H1 (cell line): ENCODE results near the gene RNF144A. TPM values are rescaled to one million over a fixed set of nuclear protein-coding genes. Genes with fewer than 3 reads are reported as not detected.

Source experiments
- CTCF ChIA-PET: fragments of 300-600 bp; sonication (Branson Sonifier 250); formaldehyde crosslinking; loops from one replicate; lab custom pipeline; 2021; ENCODE audit not compliant: partially characterized antibody; lab: Charles Lee
- POLR2A ChIA-PET: fragments of 300-600 bp; sonication (Branson Sonifier 250); formaldehyde crosslinking; loops from one replicate; lab custom pipeline; 2021; ENCODE audit warnings: inconsistent platforms; ENCODE audit not compliant: partially characterized antibody; lab: Charles Lee
- DNase-seq, 2 experiments: peaks; one replicate each; pipeline versions ENCODE4 v3.0.0 to v3.0.0-alpha.2; 2010 to 2022; ENCODE audit warnings: low spot score in 2 of 2, low read depth in 1 of 2, mixed read lengths in 1 of 2
- FAIRE-seq: peaks from 2 replicates; lab custom pipeline; 2011; peaks lifted over from hg19 to GRCh38; lab: Jason Lieb, UNC
- H2AFZ ChIP-seq: 2 replicates; pipeline ENCODE4 v1.8.1; 2012; ENCODE audit warnings: low read length, inconsistent platforms
- H2AK5ac ChIP-seq: 2 replicates; pipeline ENCODE4 v1.6.1; 2013; ENCODE audit warnings: low read depth, low read length
- H2BK120ac ChIP-seq: replicated peaks from 2 replicates; pipeline ENCODE3; 2013; ENCODE audit warnings: low read depth, low read length, inconsistent platforms
- H2BK12ac ChIP-seq: 2 replicates; pipeline ENCODE4 v1.6.1; 2013; ENCODE audit warnings: low read depth, low read length
- H2BK15ac ChIP-seq: 2 replicates; pipeline ENCODE4 v1.6.1; 2013; ENCODE audit warnings: low read length
- H2BK20ac ChIP-seq: 2 replicates; pipeline ENCODE4 v1.6.1; 2013; ENCODE audit warnings: low read length
- H2BK5ac ChIP-seq: 2 replicates; pipeline ENCODE4 v1.6.1; 2013; ENCODE audit warnings: low read depth, low read length
- H3K14ac ChIP-seq: 2 replicates; pipeline ENCODE4 v1.6.1; 2013; ENCODE audit warnings: inconsistent platforms; ENCODE audit not compliant: insufficient read length
- H3K18ac ChIP-seq: 2 replicates; pipeline ENCODE4 v1.6.1; 2013; ENCODE audit warnings: low read length; ENCODE audit errors: extremely low read depth
- H3K23ac ChIP-seq: 2 replicates; pipeline ENCODE4 v1.6.1; 2013; ENCODE audit warnings: inconsistent platforms; ENCODE audit not compliant: insufficient read length
- H3K23me2 ChIP-seq: 2 replicates; pipeline ENCODE4 v1.6.1; 2013; ENCODE audit warnings: low read depth, low read length
- H3K27ac ChIP-seq: 2 replicates; pipeline ENCODE4 v1.6.1; 2011; ENCODE audit warnings: low read depth, low read length, inconsistent platforms
- H3K27me3 ChIP-seq, 4 experiments: replicated peaks in 1 of 4; 1 replicate in 1 of 4; 2 replicates in 3 of 4; pipeline versions ENCODE4 v1.6.1 to v1.8.1; 2011 to 2013; ENCODE audit warnings: low read length in 3 of 4, mild to moderate bottlenecking in 3 of 4, inconsistent platforms in 2 of 4, mixed read lengths in 2 of 4, moderate library complexity in 1 of 4; ENCODE audit not compliant: control insufficient read depth in 3 of 4, insufficient read depth in 3 of 4; ENCODE audit errors: extremely low read depth in 1 of 4
- H3K36me3 ChIP-seq, 4 experiments: 2 replicates each; pipeline versions ENCODE4 v1.6.1 to v1.8.1; 2011 to 2013; ENCODE audit warnings: mild to moderate bottlenecking in 4 of 4, low read length in 3 of 4, moderate library complexity in 2 of 4, control low read depth in 1 of 4, inconsistent platforms in 1 of 4; ENCODE audit not compliant: insufficient read depth in 4 of 4, control insufficient read depth in 2 of 4
- H3K4ac ChIP-seq: replicated peaks from 2 replicates; pipeline ENCODE3; 2013; ENCODE audit warnings: low read length, low read depth, mixed read lengths, inconsistent platforms; ENCODE audit not compliant: insufficient read length
- H3K4me1 ChIP-seq, 4 experiments: replicated peaks in 1 of 4; 1 replicate in 1 of 4; 2 replicates in 3 of 4; pipeline versions ENCODE4 v1.6.1 to v1.8.1; 2011 to 2013; ENCODE audit warnings: low read length in 3 of 4, inconsistent platforms in 2 of 4, mixed read lengths in 1 of 4; ENCODE audit not compliant: insufficient read depth in 4 of 4, control insufficient read depth in 3 of 4
- H3K4me2 ChIP-seq, 2 experiments: 2 replicates each; pipeline versions ENCODE4 v1.6.1 to v1.8.1; 2011 to 2013; ENCODE audit warnings: low read depth in 2 of 2, low read length in 2 of 2, control low read depth in 1 of 2, inconsistent platforms in 1 of 2, mild to moderate bottlenecking in 1 of 2; ENCODE audit not compliant: insufficient read depth in 1 of 2
- H3K4me3 ChIP-seq, 4 experiments: fragments of 200-600, 300-600 bp in 1 of 4; sonication (generic), shearing (Covaris generic), sonication (Bioruptor Twin) in 1 of 4; 2 replicates each; pipeline versions ENCODE4 v1.5.1 to v1.8.1; 2011 to 2016; ENCODE audit warnings: low read length in 4 of 4, low read depth in 3 of 4, control low read depth in 2 of 4, inconsistent platforms in 2 of 4, mild to moderate bottlenecking in 2 of 4, mixed read lengths in 1 of 4, moderate library complexity in 1 of 4; ENCODE audit not compliant: insufficient read depth in 2 of 4; ENCODE audit errors: extremely low read depth in 1 of 4
- H3K56ac ChIP-seq: replicated peaks from 2 replicates; pipeline ENCODE3; 2013; ENCODE audit warnings: low read depth, mild to moderate bottlenecking, mixed read lengths, low read length, inconsistent platforms; ENCODE audit not compliant: insufficient read length
- H3K79me1 ChIP-seq: 2 replicates; pipeline ENCODE4 v1.6.1; 2013; ENCODE audit warnings: low read depth, low read length, control low read depth
- H3K79me2 ChIP-seq, 2 experiments: 2 replicates each; pipeline versions ENCODE4 v1.6.1 to v1.8.1; 2012 to 2013; ENCODE audit warnings: low read length in 2 of 2, mild to moderate bottlenecking in 2 of 2, inconsistent platforms in 1 of 2; ENCODE audit not compliant: insufficient read depth in 2 of 2, control insufficient read depth in 1 of 2
- H3K9ac ChIP-seq, 4 experiments: replicated peaks in 1 of 4; 1 replicate in 1 of 4; 2 replicates in 3 of 4; pipeline versions ENCODE4 v1.6.1 to v1.8.1; 2011 to 2013; ENCODE audit warnings: low read depth in 3 of 4, low read length in 3 of 4, control low read depth in 2 of 4, mild to moderate bottlenecking in 2 of 4, moderate library complexity in 2 of 4, inconsistent platforms in 1 of 4; ENCODE audit errors: extremely low read depth in 1 of 4
- H3K9me3 ChIP-seq, 2 experiments: 2 replicates each; pipeline versions ENCODE4 v1.6.1 to v1.8.1; 2012 to 2013; ENCODE audit warnings: mild to moderate bottlenecking in 2 of 2, moderate library complexity in 2 of 2, control low read depth in 1 of 2, inconsistent platforms in 1 of 2, low read depth in 1 of 2, low read length in 1 of 2, mixed read lengths in 1 of 2; ENCODE audit not compliant: insufficient read depth in 2 of 2
- H4K20me1 ChIP-seq, 2 experiments: replicated peaks in 1 of 2; 2 replicates each; pipeline versions ENCODE3 to v1.8.1; 2011 to 2013; ENCODE audit warnings: inconsistent platforms in 2 of 2, low read length in 2 of 2, mild to moderate bottlenecking in 1 of 2; ENCODE audit not compliant: insufficient read depth in 2 of 2, control insufficient read depth in 1 of 2
- H4K5ac ChIP-seq: 2 replicates; pipeline ENCODE4 v1.6.1; 2013; ENCODE audit warnings: low read length, low read depth, mixed read lengths, inconsistent platforms; ENCODE audit not compliant: insufficient read length
- H4K8ac ChIP-seq: 2 replicates; pipeline ENCODE4 v1.8.0; 2013; ENCODE audit warnings: mild to moderate bottlenecking, moderate library complexity, low read length, inconsistent platforms; ENCODE audit not compliant: insufficient read depth; ENCODE audit errors: extremely low read depth
- H4K91ac ChIP-seq: replicated peaks from 2 replicates; pipeline ENCODE3; 2013; ENCODE audit warnings: low read length, mixed read lengths, inconsistent platforms; ENCODE audit not compliant: insufficient read length
- BRCA1 ChIP-seq: IDR thresholded peaks from 2 replicates; pipeline ENCODE4 v1.6.1; 2012; ENCODE audit warnings: low read depth, low read length, improper control_type of control experiment
- CEBPB ChIP-seq: IDR thresholded peaks from 2 replicates; pipeline ENCODE4 v1.6.1; 2012; ENCODE audit warnings: low read depth, low read length
- HDAC6 ChIP-seq: IDR thresholded peaks from one replicate; pipeline ENCODE4 v1.7.1; 2012; ENCODE audit warnings: low read depth, mild to moderate bottlenecking, inconsistent platforms, low read length, moderate library complexity
- RBBP5 ChIP-seq: IDR thresholded peaks from 2 replicates; pipeline ENCODE4 v1.7.1; 2012; ENCODE audit warnings: low read depth, mild to moderate bottlenecking, inconsistent platforms, low read length, moderate library complexity, borderline replicate concordance
- RNF2 ChIP-seq: fragments of 200-900, 300-1000 bp; sonication (generic); IDR thresholded peaks from 2 replicates; pipeline ENCODE4 v1.7.1; 2016; ENCODE audit warnings: borderline replicate concordance, low read depth, mild to moderate bottlenecking, antibody characterized with exemption, low read length; ENCODE audit not compliant: poor library complexity, severe bottlenecking; ENCODE audit errors: missing control alignments
- SIRT6 ChIP-seq: IDR thresholded peaks from one replicate; pipeline ENCODE4 v1.7.1; 2012; ENCODE audit warnings: low read length, inconsistent platforms
- TCF12 ChIP-seq: IDR thresholded peaks from 2 replicates; pipeline ENCODE4 v1.6.1; 2011; ENCODE audit warnings: low read depth, mild to moderate bottlenecking, low read length
- WGBS, 2 experiments: shearing (Covaris generic) in 1 of 2; methylation state at CpG; one replicate each; pipeline versions ENCODE4 v1.1.6 to v1.1.7; 2013 to 2015; ENCODE audit warnings: low lambda C conversion rate in 2 of 2, mixed read lengths in 2 of 2, inconsistent platforms in 1 of 2, low coverage in 1 of 2, missing lambda C conversion rate in 1 of 2; ENCODE audit not compliant: insufficient replicate concordance in 2 of 2, insufficient coverage in 1 of 2, insufficient read length in 1 of 2; ENCODE audit errors: extremely low coverage in 1 of 2, missing lambda C conversion rate in 1 of 2; 5-methylcytosine and 5-hydroxymethylcytosine counted together
- polyA plus RNA-seq, 7 experiments: library from polyadenylated mRNA; depleted of rRNA in 3 of 7; stranded (reverse) in 5 of 7; unstranded in 2 of 7; fragments of >200 nt in 5 of 7; fragments of 200-250 nt in 2 of 7; gene quantifications; 1 replicate in 5 of 7; 2 replicates in 1 of 7; 4 replicates in 1 of 7; pipeline versions ENCODE4 v1.2.1 to v1.2.3, GENCODE V29; 2011 to 2013; ENCODE audit warnings: missing spikeins in 2 of 7, mixed read lengths in 2 of 7
- total RNA-seq: library from RNA; stranded (reverse); fragmentation: NEBNext Ultra II Directional; extraction: Animal tissue kit (Norgen Biotek cat#: 25700); gene quantifications from 2 replicates; pipeline ENCODE4 v1.2.1, GENCODE V29; 2021
- TF ChIP-seq, protein P1 (sequence below): IDR thresholded peaks from 2 replicates; pipeline ENCODE4 v1.6.1; 2012; ENCODE audit warnings: inconsistent platforms
- TF ChIP-seq, protein P2 (sequence below): IDR thresholded peaks from 2 replicates; pipeline ENCODE4 v1.6.1; 2011; ENCODE audit warnings: low read depth, mild to moderate bottlenecking, low read length; ENCODE audit not compliant: insufficient read depth
- TF ChIP-seq, protein P3 (sequence below): IDR thresholded peaks from 2 replicates; pipeline ENCODE4 v1.6.1; 2012; ENCODE audit warnings: low read length, inconsistent platforms

The RNF144A gene
- total and polyA plus RNA-seq, 2 of the 8 experiments (the other 6 are each of a cell fraction or from before 2014, with no cell fraction given): 14.0 to 15.0 TPM

DNA sequence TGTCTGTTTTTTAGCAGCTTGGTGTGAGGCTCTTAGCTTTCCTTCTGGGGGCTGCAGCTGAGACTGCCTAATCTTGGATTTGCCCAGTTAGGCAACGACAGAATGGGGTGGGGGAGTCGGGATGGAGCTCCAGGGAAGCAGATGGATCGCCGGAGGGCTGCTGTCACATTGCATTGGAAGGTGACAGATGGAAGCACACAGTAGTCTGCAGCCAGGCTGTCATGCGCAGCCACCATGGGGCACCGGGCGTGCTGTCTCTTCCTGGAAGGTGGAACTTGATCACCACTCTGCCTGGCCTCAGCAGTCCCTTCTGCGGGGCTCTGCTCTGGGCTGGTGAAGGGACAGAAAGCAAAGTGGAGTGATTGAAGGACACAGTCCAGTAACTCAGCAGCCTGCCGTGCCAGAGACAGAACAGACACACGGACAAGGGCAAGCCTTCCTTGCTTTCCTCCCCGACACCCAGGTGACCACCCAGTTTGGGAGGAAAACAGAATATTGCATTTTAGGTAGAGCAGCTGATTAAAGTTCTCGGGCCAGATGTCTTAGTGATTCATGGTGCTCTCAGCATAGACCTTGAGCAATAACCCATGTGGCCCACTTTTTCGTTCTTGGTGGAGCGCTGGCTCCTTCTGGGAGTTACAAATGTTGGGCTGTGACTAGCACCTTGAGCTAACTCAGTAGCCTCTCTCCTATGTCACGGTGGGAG is 40.9 kb downstream of the RNF144A start:
- Histone ChIP-seq H4K91ac (no peak overlapping the region), H3K79me1 (no peaks in the 10 kb centered on the region; the same call in none of the 2 replicates), H3K23ac (no peak overlapping the region), H3K79me2 (no peaks in the 10 kb centered on the region), H2AK5ac (no peak overlapping the region), H3K4me1 (no peaks in the 10 kb centered on the region; a peak in 1 of 7 replicates), H3K23me2 (no peaks in the 10 kb centered on the region), H2BK120ac (no peak overlapping the region), H2BK5ac (no peak overlapping the region), H3K14ac (no peak overlapping the region), H4K20me1 (no peaks in the 10 kb centered on the region), H4K5ac (no peak overlapping the region), H4K8ac (no peak overlapping the region), H3K4ac (no peak overlapping the region), H3K9ac (no peak overlapping the region), H3K4me3 (no peak overlapping the region), H2AFZ (no peak overlapping the region), H2BK15ac (no peak overlapping the region), H3K4me2 (no peak overlapping the region), H2BK12ac (no peak overlapping the region), H3K56ac (no peak overlapping the region), H3K18ac (no peak overlapping the region), H3K27me3 (no peaks in the 10 kb centered on the region), H3K9me3 (no peaks in the 10 kb centered on the region), H3K27ac (no peak overlapping the region), H3K36me3 (no peaks in the 10 kb centered on the region), H2BK20ac (no peak overlapping the region)
- FAIRE-seq (no peak), DNase-seq (no peak)
- ChIA-PET POLR2A (interaction anchor here (1.0 kb wide), 1 partner anchor 57 kb away, joined by 3 read pairs; no protein-coding TSS in a partner anchor), CTCF (interaction anchor here (0.7 to 2.6 kb wide), 6 partner anchors 9 to 86 kb away, joined by 3 to 12 read pairs (median 4); no protein-coding TSS in a partner anchor)
- 91% methylated on average over 14 of the region's 15 CpGs; no CpG with 5 or more reads in 1 of the 2 experiments for WGBS, 2 experiments
- TF ChIP-seq, protein P1, sequence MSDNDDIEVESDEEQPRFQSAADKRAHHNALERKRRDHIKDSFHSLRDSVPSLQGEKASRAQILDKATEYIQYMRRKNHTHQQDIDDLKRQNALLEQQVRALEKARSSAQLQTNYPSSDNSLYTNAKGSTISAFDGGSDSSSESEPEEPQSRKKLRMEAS: no peak
- TF ChIP-seq, protein P2, sequence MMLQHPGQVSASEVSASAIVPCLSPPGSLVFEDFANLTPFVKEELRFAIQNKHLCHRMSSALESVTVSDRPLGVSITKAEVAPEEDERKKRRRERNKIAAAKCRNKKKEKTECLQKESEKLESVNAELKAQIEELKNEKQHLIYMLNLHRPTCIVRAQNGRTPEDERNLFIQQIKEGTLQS: no peak
- TF ChIP-seq SIRT6 (no peak), HDAC6 (no peak), RBBP5 (no peak), RNF2 (no peak), CEBPB (no peak), BRCA1 (no peak), TCF12 (no peak)
- TF ChIP-seq, protein P3, sequence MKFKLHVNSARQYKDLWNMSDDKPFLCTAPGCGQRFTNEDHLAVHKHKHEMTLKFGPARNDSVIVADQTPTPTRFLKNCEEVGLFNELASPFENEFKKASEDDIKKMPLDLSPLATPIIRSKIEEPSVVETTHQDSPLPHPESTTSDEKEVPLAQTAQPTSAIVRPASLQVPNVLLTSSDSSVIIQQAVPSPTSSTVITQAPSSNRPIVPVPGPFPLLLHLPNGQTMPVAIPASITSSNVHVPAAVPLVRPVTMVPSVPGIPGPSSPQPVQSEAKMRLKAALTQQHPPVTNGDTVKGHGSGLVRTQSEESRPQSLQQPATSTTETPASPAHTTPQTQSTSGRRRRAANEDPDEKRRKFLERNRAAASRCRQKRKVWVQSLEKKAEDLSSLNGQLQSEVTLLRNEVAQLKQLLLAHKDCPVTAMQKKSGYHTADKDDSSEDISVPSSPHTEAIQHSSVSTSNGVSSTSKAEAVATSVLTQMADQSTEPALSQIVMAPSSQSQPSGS: no peak
